GM18502 (cell line): Measurements from ENCODE around the gene DCTN4.
A peak's percentile ranks its signal among the peaks of the same experiment; 100 is the strongest.
"Not testable (repeated sequence)": the region's sequence is repeated elsewhere in the genome, so short reads cannot be mapped to it uniquely, and the experiment has no call there.

Source experiments
- ATAC-seq: cut with Tn5 transposase; IDR thresholded peaks from one replicate; pipeline ENCODE4 v1.9.1; 2021; ENCODE audit warnings: mild to moderate bottlenecking; ENCODE audit not compliant: unreplicated experiment, poor library complexity

Gene DCTN4

DNA sequence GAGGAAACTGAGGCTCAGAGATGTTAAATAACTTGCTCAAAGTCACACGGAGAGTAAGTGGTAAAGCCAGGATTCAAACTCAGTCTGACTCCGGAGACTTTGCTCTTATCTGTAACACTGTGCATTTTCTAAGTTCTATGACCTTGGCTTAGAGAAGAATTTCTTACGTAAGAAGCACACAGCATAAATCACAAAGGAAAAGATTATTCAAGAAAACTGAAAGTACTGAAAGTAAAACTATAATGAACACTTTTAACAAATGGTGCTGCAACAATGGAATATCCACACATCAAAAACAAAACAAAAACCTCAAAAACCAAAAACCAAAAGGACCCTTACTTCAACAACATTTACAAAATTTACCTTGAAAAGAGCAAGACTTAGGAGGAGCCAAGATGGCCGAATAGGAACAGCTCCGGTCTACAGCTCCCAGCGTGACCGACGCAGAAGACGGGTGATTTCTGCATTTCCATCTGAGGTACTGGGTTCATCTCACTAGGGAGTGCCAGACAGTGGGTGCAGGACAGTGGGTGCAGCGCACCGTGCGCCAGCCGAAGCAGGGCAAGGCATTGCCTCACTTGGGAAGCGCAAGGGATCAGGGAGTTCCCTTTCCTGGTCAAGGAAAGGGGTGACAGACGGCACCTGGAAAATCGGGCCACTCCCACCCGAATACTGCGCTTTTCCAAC lies 16.2 kb downstream of the DCTN4 start:
- not testable (repeated sequence) for ATAC-seq

GRCh38 chr5:150740992-150741391 lies 17.8 kb downstream of the DCTN4 start:
- no peak for ATAC-seq

GRCh38 chr5:150738862-150739261 lies 20.0 kb downstream of the DCTN4 start:
- ATAC-seq: no peak

DNA sequence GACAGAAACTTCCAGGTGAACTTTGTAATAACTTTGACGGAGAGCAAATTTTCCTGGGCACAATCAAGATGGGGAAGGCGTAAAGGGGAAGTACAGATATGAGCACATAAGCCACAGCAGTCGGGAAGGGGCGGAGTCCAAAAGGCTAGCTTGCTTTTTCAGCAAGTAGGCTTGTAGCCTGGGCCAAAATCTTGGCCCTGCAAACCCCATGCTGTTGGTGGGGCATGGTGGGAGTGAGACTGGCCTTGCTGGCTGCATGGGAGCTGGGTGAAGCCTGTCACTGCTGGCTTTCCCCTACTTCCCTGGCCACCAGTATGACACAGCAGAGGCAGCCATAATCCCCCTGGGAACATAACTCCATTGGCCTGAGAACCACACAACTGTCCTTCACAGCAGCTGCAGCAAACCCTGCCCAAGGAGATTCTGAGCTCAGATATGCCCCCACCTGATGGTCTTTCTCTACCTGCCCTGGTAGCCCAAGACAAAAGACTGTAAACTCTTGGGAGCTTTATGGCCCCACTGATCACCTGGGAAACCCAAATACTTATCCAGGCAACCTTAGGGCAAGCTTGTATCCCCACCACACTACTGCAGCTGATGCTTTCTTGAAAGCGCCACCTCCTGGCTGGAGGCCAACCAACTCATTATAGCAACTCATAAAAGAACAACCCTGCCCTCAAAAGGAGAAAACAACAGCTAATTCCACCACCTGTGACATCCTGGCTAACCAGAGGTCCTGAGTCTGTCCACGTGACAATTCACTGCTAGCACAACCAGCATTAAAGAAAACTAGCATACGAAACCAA lies 24.0 kb downstream of the DCTN4 start:
- ATAC-seq: peak; percentile 95

DNA sequence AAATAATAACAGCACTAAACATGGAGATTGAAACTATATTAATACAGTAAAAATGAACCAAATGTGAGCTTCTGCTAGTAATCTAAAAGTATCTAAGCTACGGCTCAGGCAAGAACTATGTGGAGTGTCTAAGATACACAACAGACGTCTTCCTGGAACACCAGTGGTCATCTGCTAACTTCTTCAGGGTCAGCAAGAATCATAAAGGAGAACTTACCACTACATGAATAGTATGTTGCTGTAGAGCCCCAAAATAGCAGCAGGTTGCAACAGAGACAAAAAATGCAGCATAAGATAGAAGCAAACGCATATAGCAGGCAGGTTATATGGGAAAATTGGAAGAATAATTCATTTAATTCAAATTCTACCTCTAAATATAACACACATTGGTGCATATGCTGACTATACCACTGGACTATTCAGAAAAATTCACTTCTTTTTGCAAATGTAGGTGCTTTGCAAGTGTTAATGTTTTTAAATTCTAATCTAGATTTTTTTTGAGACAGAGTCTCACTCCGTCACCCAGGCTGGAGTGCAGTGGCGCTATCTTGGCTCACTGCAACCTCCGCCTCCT lies 27.1 kb downstream of the DCTN4 start:
- no peak for ATAC-seq

DNA sequence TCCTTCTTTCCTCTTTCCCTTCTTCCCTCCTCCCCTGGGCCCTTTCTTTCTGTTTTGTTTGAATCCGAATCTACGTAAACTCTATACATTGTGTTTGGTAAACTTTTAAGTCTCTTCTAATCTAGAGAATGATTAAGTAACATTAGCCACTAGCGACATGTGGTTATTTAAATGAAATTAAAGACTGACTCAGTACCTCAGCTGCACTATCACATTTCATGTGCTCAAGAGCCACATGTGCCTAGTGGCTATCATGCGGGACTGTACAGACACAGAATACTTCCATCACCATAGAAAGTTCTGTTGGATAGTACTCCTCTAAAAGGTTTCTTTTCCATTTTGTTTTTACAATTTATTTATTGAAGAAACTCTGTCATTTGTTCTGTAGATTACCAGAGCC lies 29.0 kb downstream of the DCTN4 start:
- ATAC-seq: no peak

GRCh38 chr5:150723845-150724244 lies 35.0 kb downstream of the DCTN4 start:
- no peak for ATAC-seq

DNA sequence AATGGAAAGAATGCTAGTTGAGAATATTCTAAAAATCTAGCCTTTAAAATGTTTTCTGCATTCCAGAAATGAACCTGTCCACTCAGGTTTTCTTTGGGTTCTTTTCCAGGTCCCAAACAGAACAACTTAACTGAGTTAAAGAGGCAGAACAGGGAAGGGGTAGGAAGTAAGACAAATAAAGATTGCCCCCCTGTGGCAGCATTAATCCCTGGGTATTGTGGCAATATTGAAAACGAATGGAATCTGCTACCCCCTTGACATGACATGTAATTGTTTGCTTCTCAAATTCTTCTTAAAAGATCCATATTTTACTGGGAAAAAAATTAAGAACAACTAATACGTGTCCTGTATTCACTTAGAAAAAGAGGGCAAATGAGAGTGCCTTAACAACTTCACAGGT lies 48.7 kb downstream of the DCTN4 start:
- ATAC-seq: no peak

DNA sequence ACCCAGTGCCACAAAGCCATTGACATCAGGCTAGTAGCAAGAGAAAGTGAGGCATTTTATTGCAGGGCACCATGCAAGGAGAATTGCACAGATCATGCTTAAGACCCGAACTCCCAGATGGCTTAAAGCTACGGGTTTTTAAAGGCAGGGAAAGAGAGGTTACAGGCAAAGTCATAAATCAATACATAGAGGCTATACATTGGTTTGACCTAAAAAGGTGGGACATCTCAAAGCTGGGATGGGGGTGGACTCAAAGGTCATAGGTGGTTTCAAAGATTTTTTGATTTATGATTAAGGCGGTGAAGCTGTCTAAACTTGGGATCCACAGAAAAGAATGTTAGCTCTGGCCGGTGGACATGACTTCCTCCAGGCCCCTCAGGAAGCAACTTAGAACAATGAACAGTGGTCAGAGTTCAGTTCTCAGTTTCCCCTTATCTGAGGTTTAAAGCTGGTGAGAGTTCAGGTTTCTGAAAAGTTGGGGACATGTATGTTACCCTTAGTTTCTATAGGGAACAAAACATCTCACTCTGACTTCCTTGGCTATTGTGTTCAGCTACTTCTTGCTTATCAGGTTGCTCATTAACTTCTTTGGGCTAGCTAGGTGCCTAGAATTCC lies 51.9 kb downstream of the DCTN4 start:
- ATAC-seq: no peak

GRCh38 chr5:150703762-150704161 lies 55.1 kb downstream of the DCTN4 start:
- no peak for ATAC-seq

DNA sequence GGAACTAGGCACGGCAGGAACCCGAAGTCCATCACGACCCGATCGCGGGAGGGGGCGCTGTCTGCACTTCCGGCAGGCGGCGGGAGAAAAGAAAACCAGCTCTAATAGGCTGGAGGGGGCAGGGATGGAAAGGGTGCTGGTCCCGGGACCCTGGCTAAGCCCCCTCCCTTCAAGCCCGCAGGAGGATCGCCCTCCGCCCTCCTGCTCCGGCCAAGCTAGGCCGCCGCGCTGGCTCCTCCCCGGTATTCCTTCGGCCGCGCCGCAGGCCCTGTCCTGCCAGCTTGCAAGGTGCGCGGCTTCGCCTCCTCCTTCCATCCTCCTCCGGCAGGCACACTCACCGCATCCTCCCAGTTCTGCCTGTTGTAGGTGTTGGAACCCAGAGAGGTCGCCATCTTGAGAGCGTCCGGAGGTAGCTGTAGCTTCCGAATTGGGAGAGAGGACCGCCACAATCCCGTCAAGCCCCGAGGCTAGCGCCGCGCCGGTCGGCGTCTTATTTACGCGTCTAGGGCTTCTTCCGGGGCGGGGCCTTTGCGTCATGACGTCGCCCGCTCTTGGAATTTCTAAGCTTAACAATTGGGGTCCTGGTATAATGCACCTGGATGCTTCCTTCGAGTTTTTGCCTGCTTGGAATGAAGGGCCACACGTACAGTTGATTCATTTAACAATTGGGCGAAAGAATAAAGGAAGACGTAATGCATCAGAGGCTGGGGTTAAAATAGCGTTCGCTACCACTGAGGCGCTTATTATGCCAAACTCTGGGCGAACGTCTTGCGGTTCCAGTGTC lies 58.0 kb downstream of the DCTN4 start, which contains the start of gene RBM22:
RBM22 (minus strand) TSS at position 469 of the 784 bp plus-strand sequence; CDS start at position 392, 77 bp downstream.
- ATAC-seq: peak; percentile 95

GRCh38 chr5:150700246-150700593 lies 58.6 kb downstream of the DCTN4 start:
- peak; percentile 9 for ATAC-seq

DNA sequence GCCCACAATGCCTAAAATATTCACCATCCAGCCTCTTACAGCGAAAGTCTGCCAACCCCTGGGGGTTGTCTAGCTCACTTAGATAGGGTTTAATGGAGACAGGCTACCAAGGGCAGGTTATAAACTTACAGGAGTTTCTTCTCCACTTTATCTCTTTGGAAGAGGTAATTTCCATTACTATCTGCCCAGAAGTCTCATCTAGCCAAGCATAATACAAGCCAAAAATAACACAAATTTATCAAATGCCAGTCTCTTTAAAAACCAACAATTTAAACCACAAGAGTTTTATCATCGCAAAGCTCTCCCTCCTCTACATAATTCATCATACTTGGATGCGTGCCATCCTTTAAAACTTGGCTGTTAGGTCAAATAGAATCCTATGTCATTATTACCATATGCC lies 64.2 kb downstream of the DCTN4 start:
- no peak for ATAC-seq

- ATAC-seq: no peak
Measured at GRCh38 chr5:150692276-150692675, 66.5 kb downstream of the DCTN4 start.

- ATAC-seq: no peak
Measured at GRCh38 chr5:150690760-150691159, 68.1 kb downstream of the DCTN4 start.

- no peak for ATAC-seq
Measured at GRCh38 chr5:150689120-150689519, 69.7 kb downstream of the DCTN4 start.

GRCh38 chr5:150676578-150676977 lies 82.2 kb downstream of the DCTN4 start:
- ATAC-seq: no peak

GRCh38 chr5:150675069-150675468 lies 83.7 kb downstream of the DCTN4 start:
- ATAC-seq: no peak

DNA sequence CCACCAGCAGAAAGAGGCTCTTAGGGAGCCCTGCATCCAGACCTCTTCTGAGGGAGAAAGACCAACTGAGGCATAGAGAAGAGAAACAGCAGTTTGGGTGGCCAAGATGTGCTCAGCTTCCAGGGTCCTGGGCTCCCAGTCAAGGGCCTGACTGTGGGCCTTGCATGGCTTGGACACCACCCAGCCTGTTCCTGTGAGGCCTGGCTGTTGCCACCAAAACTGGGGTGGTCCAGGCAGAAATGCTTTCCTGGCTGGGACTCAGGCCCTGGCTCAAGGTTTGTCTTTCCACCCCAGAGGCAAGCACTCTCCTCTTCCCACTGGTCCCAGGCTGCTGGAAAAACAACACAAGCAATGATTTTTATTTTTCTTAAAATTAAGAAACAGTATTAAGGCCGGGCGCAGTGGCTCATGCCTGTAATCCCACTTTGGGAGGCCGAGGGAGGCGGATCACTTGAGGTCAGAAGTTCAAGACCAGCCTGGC lies 84.4 kb downstream of the DCTN4 start:
- no peak for ATAC-seq

DNA sequence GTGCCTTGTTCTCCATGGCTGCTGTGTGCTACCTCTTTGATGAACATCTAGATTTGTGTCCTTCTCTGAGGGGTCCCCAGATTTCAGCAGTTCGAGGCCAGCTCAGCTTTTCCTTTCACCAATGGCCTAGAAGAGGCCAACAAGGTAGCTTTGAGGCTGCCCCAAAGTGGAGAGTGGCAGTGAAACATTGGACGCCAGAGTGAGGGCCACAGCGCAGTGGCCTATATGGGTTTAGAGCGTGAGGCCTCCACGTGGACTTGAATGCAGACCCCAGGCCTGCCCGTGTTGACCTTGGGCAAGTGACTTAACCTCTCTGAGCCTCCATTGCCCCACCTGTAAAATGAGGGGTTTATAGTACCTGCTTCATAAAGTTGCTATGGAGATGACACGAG lies 85.9 kb downstream of the DCTN4 start:
- no peak for ATAC-seq
